K562 (cell line): ENCODE results near the gene NOSIP. TPM values are rescaled to one million over a fixed set of nuclear protein-coding genes. Genes with fewer than 3 reads are reported as not detected.

Source experiments
- BRD9 ChIP-seq: fragments of 450-650 bp; IDR thresholded peaks from 2 replicates; pipeline ENCODE4 v1.6.1; 2018; ENCODE audit warnings: low read depth; ENCODE audit not compliant: partially characterized antibody
- FOXJ2 ChIP-seq: fragments of 200-800 bp; sonication (Bioruptor generic); IDR thresholded peaks from 2 replicates; pipeline ENCODE4 v1.6.1; 2016; ENCODE audit warnings: missing genetic modification characterization, missing compliant biosample characterization
- FOXK2 ChIP-seq, 2 experiments: fragments of 450-650 bp; IDR thresholded peaks in 1 of 2; conservative IDR thresholded peaks in 1 of 2; 2 replicates each; pipeline ENCODE4 v1.6.1; 2016; ENCODE audit warnings: low read depth in 2 of 2, mild to moderate bottlenecking in 1 of 2
- MCM2 ChIP-seq: fragments of 450-650 bp; IDR thresholded peaks from 2 replicates; pipeline ENCODE4 v1.6.1; 2017; ENCODE audit warnings: low read depth, mild to moderate bottlenecking
- NR4A1 ChIP-seq, 2 experiments: fragments of 250-450 bp in 1 of 2; fragments of 450-650 bp in 1 of 2; sonication (Bioruptor Pico) in 1 of 2; IDR thresholded peaks; 2 replicates each; pipeline versions ENCODE4 v1.4.0 to v1.6.1; 2016 to 2020; ENCODE audit warnings: mild to moderate bottlenecking in 2 of 2, missing compliant biosample characterization in 1 of 2, missing genetic modification characterization in 1 of 2, moderate library complexity in 1 of 2
- RBM15 ChIP-seq: fragments of 200-400 bp; formaldehyde crosslinking; IDR thresholded peaks from 2 replicates; pipeline ENCODE4 v1.6.1; 2018; ENCODE audit warnings: mild to moderate bottlenecking, low read length, moderate library complexity; ENCODE audit not compliant: insufficient read depth
- SETDB1 ChIP-seq: IDR thresholded peaks from one replicate; pipeline ENCODE4 v1.6.1; 2012; ENCODE audit warnings: low read length, control low read depth, inconsistent platforms
- SMAD3 ChIP-seq: fragments of 450-650 bp; formaldehyde crosslinking; conservative IDR thresholded peaks from 2 replicates; pipeline ENCODE4 v1.4.0; 2020; ENCODE audit warnings: mild to moderate bottlenecking
- XRCC3 ChIP-seq: fragments of 450-650 bp; IDR thresholded peaks from 2 replicates; pipeline ENCODE4 v1.6.1; 2017; ENCODE audit warnings: mild to moderate bottlenecking, moderate library complexity
- ZNF785 ChIP-seq: fragments of 250-450 bp; sonication (Bioruptor Pico); IDR thresholded peaks from 2 replicates; pipeline ENCODE4 v1.4.0; 2020; ENCODE audit warnings: mild to moderate bottlenecking
- ZNF830 ChIP-seq: fragments of 250-450 bp; sonication (Bioruptor Pico); IDR thresholded peaks from 2 replicates; pipeline ENCODE4 v1.5.0; 2021; ENCODE audit warnings: mild to moderate bottlenecking
- polyA plus RNA-seq, 8 experiments: library from polyadenylated mRNA; depleted of rRNA in 4 of 8; stranded (reverse) in 5 of 8; unstranded in 3 of 8; fragments of >200 nt; fragmentation: Nextera tagmentation in 2 of 8; fragmentation: Illumina TruSeq in 1 of 8; extraction: Ambion mirVana in 2 of 8; extraction: Trizol in 1 of 8; gene quantifications; 2 replicates each; pipeline versions ENCODE4 v1.2.1 to v1.2.3, GENCODE V29; 2011 to 2014; ENCODE audit warnings: inconsistent platforms in 1 of 8, missing spikeins in 1 of 8
- total RNA-seq, 7 experiments: library from RNA; depleted of rRNA in 6 of 7; stranded (reverse); fragments of >200 nt in 6 of 7; fragmentation: Illumina TruSeq in 2 of 7; extraction: Trizol in 2 of 7; gene quantifications; 2 replicates each; pipeline versions ENCODE4 v1.2.1 to v1.2.3, GENCODE V29; 2011 to 2021; ENCODE audit warnings: low replicate concordance in 1 of 7
- TF ChIP-seq, protein P1 (sequence below): sonication (generic); formaldehyde crosslinking; IDR thresholded peaks from 2 replicates; pipeline ENCODE4 v1.8.0; 2022; ENCODE audit warnings: mild to moderate bottlenecking, missing genetic modification reagents, borderline replicate concordance
- TF ChIP-seq, protein P2 (sequence below): fragments of 200-800 bp; sonication (Bioruptor generic); IDR thresholded peaks from 2 replicates; pipeline ENCODE4 v1.6.1; 2017; ENCODE audit warnings: missing genetic modification characterization, missing compliant biosample characterization
- TF ChIP-seq, protein P3 (sequence below): sonication (generic); formaldehyde crosslinking; IDR thresholded peaks from 2 replicates; pipeline ENCODE4 v1.9.0; 2022; ENCODE audit warnings: mild to moderate bottlenecking, missing genetic modification reagents
- TF ChIP-seq, protein P4 (sequence below), 3 experiments: fragments of 200-800 bp in 1 of 3; fragments of 250-450 bp in 1 of 3; fragments of 450-650 bp in 1 of 3; sonication (Bioruptor Pico) in 1 of 3; sonication (Bioruptor generic) in 1 of 3; formaldehyde crosslinking in 1 of 3; IDR thresholded peaks; 2 replicates each; pipeline versions ENCODE4 v1.6.1 to v1.8.0; 2016 to 2022; ENCODE audit warnings: mild to moderate bottlenecking in 2 of 3, missing genetic modification characterization in 2 of 3, missing compliant biosample characterization in 1 of 3, moderate library complexity in 1 of 3
- TF ChIP-seq, protein P5 (sequence below): sonication (generic); formaldehyde crosslinking; IDR thresholded peaks from 2 replicates; pipeline ENCODE4 v1.4.0; 2020; ENCODE audit warnings: mild to moderate bottlenecking, missing genetic modification reagents

NOSIP gene
- total and polyA plus RNA-seq, 9 of the 15 experiments (the other 6 are each of a cell fraction or from before 2014, with no cell fraction given): 14.4 to 153 (median 79.9) TPM

DNA sequence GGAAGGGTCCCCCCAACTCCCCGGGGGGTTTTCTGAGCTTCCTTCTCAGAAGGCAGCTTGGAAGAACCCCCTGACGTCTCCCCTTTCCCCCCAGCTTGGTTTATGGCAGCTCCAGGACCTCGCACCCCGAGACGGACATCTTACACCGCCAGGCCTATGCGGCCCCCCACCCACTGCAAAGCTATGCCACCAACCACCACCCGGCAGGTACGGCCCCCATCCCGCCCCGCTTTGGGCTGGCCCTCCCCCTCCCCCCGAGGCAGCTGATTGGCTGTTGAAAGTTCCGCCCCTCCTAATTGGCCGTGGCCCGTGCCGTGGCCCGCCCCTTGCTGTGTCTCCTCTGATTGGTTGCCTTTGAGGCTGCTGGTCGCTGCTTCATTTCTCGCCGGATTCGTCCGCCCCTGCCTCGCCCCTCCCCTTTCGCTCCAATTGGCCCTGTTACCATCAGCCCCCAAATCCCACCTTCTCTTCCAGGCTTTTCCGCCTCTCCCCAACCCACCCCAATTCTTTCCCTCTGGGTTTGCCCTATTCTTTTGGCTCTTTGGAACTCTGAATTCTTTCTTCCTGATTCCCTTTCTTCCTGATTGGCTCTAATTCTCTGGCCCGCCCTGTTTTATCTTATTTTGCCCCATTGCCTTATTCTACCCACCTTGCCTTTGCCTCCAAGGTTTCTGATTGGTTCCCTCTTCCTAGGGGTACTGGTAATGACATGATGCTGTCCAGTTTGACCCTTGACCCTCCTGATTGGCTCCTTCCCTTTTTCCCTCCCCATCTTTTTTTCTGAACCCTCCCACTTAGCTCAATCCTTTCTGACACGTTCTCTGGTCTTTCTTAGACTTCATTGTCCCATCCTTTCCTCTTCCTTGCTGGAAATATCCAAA is 13.1 kb upstream of the NOSIP start (continued):
- TF ChIP-seq, protein P1, sequence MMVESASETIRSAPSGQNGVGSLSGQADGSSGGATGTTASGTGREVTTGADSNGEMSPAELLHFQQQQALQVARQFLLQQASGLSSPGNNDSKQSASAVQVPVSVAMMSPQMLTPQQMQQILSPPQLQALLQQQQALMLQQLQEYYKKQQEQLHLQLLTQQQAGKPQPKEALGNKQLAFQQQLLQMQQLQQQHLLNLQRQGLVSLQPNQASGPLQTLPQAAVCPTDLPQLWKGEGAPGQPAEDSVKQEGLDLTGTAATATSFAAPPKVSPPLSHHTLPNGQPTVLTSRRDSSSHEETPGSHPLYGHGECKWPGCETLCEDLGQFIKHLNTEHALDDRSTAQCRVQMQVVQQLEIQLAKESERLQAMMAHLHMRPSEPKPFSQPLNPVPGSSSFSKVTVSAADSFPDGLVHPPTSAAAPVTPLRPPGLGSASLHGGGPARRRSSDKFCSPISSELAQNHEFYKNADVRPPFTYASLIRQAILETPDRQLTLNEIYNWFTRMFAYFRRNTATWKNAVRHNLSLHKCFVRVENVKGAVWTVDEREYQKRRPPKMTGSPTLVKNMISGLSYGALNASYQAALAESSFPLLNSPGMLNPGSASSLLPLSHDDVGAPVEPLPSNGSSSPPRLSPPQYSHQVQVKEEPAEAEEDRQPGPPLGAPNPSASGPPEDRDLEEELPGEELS: no peak
- TF ChIP-seq ZNF785 (CRISPR knock-in tag) (no peak), ZNF830 (CRISPR knock-in tag) (no peak), SMAD3 (CRISPR knock-in tag) (no peak), RBM15 (no peak), FOXJ2 (tag) (no peak), XRCC3 (no peak), SETDB1 (no peak), BRD9 (no peak), MCM2 (no peak), NR4A1 (CRISPR knock-in tag; IDR thresholded peaks at IDR 0.05) (no peak), NR4A1 (tag; IDR thresholded peaks at IDR 0.05) (no peak), FOXK2 (conservative IDR thresholded peaks at IDR 0.05 in 1 of 2, IDR thresholded peaks at IDR 0.05 in 1 of 2; ENCODE audit: low read depth in 2 of 2) (peak; percentile 53 to 69; a peak in 3 of 4 replicates)
- TF ChIP-seq, protein P2, sequence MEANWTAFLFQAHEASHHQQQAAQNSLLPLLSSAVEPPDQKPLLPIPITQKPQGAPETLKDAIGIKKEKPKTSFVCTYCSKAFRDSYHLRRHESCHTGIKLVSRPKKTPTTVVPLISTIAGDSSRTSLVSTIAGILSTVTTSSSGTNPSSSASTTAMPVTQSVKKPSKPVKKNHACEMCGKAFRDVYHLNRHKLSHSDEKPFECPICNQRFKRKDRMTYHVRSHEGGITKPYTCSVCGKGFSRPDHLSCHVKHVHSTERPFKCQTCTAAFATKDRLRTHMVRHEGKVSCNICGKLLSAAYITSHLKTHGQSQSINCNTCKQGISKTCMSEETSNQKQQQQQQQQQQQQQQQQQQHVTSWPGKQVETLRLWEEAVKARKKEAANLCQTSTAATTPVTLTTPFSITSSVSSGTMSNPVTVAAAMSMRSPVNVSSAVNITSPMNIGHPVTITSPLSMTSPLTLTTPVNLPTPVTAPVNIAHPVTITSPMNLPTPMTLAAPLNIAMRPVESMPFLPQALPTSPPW: peak; percentile 94
- TF ChIP-seq, protein P3, sequence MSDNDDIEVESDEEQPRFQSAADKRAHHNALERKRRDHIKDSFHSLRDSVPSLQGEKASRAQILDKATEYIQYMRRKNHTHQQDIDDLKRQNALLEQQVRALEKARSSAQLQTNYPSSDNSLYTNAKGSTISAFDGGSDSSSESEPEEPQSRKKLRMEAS: no peak
- TF ChIP-seq, protein P4, sequence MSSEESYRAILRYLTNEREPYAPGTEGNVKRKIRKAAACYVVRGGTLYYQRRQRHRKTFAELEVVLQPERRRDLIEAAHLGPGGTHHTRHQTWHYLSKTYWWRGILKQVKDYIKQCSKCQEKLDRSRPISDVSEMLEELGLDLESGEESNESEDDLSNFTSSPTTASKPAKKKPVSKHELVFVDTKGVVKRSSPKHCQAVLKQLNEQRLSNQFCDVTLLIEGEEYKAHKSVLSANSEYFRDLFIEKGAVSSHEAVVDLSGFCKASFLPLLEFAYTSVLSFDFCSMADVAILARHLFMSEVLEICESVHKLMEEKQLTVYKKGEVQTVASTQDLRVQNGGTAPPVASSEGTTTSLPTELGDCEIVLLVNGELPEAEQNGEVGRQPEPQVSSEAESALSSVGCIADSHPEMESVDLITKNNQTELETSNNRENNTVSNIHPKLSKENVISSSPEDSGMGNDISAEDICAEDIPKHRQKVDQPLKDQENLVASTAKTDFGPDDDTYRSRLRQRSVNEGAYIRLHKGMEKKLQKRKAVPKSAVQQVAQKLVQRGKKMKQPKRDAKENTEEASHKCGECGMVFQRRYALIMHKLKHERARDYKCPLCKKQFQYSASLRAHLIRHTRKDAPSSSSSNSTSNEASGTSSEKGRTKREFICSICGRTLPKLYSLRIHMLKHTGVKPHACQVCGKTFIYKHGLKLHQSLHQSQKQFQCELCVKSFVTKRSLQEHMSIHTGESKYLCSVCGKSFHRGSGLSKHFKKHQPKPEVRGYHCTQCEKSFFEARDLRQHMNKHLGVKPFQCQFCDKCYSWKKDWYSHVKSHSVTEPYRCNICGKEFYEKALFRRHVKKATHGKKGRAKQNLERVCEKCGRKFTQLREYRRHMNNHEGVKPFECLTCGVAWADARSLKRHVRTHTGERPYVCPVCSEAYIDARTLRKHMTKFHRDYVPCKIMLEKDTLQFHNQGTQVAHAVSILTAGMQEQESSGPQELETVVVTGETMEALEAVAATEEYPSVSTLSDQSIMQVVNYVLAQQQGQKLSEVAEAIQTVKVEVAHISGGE (CRISPR knock-in tag; IDR thresholded peaks at IDR 0.05): no peak
- TF ChIP-seq, protein P5, sequence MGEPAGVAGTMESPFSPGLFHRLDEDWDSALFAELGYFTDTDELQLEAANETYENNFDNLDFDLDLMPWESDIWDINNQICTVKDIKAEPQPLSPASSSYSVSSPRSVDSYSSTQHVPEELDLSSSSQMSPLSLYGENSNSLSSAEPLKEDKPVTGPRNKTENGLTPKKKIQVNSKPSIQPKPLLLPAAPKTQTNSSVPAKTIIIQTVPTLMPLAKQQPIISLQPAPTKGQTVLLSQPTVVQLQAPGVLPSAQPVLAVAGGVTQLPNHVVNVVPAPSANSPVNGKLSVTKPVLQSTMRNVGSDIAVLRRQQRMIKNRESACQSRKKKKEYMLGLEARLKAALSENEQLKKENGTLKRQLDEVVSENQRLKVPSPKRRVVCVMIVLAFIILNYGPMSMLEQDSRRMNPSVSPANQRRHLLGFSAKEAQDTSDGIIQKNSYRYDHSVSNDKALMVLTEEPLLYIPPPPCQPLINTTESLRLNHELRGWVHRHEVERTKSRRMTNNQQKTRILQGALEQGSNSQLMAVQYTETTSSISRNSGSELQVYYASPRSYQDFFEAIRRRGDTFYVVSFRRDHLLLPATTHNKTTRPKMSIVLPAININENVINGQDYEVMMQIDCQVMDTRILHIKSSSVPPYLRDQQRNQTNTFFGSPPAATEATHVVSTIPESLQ (CRISPR knock-in tag): no peak
